Breast epithelium (tissue), 4 donors: ENCODE measurements around the gene REG4. TPM values are rescaled to one million over a fixed set of nuclear protein-coding genes. Genes with fewer than 3 reads are reported as not detected.

ENCODE experiments used
- DNase-seq, 2 donors: peaks; one replicate each; pipeline ENCODE4 v3.0.0-alpha.2; 2019; ENCODE audit warnings: low spot score in 2 of 2
- H3K27ac ChIP-seq, 2 donors: fragments of 200-600 bp; sonication (generic) in 1 of 2; one replicate each; pipeline ENCODE4 v1.5.1; 2016 to 2019; ENCODE audit warnings: mild to moderate bottlenecking in 1 of 2
- H3K27me3 ChIP-seq, 2 donors: fragments of 200-600 bp; sonication (generic) in 1 of 2; one replicate each; pipeline versions ENCODE4 v1.5.1 to v1.6.0; 2017 to 2019; ENCODE audit warnings: control low read depth in 1 of 2, mild to moderate bottlenecking in 1 of 2
- H3K36me3 ChIP-seq: fragments of 200-600 bp; one replicate; pipeline ENCODE4 v1.5.1; 2019
- H3K4me1 ChIP-seq, 2 donors: fragments of 200-600 bp; sonication (generic); one replicate each; pipeline ENCODE4 v1.5.1; 2016 to 2019; ENCODE audit warnings: control low read depth in 1 of 2
- H3K4me3 ChIP-seq, 3 donors: fragments of 200-600 bp; sonication (generic); 1 replicate in 2 of 3; 2 replicates in 1 of 3; pipeline ENCODE4 v1.5.1; 2016 to 2019; ENCODE audit warnings: mild to moderate bottlenecking in 3 of 3, moderate library complexity in 2 of 3
- H3K9me3 ChIP-seq, 2 donors: fragments of 200-600 bp; sonication (generic) in 1 of 2; one replicate each; pipeline ENCODE4 v1.5.1; 2016 to 2019; ENCODE audit warnings: control low read depth in 1 of 2
- POLR2A ChIP-seq: fragments of 450-650 bp; IDR thresholded peaks from one replicate; pipeline ENCODE4 v1.6.1; 2016; ENCODE audit warnings: antibody characterized with exemption, mild to moderate bottlenecking, moderate library complexity
- POLR2AphosphoS5 ChIP-seq, 3 donors: sonication (generic); formaldehyde crosslinking; IDR thresholded peaks; one replicate each; pipeline ENCODE4 v1.6.1; 2017; ENCODE audit warnings: antibody characterized with exemption in 3 of 3
- intact Hi-C: fragments of 100-400 bp; cut with DNase I; formaldehyde crosslinking; loops from one replicate; pipeline ENCODE4 v1.15.1; 2023; ENCODE audit warnings: low total_unique reads
- total RNA-seq, 3 donors: library from RNA; depleted of rRNA; stranded (reverse); fragments of >200 nt; gene quantifications; one replicate each; pipeline ENCODE4 v1.1.0, GENCODE V29; 2016
- TF ChIP-seq, protein P1 (sequence below), 3 donors: fragments of 450-650 bp; IDR thresholded peaks; one replicate each; pipeline ENCODE4 v1.5.1; 2016 to 2017; ENCODE audit warnings: antibody characterized with exemption in 3 of 3, mild to moderate bottlenecking in 3 of 3, moderate library complexity in 3 of 3

REG4 gene
- total RNA-seq, 3 donors from 2014 or later = not detected

DNA sequence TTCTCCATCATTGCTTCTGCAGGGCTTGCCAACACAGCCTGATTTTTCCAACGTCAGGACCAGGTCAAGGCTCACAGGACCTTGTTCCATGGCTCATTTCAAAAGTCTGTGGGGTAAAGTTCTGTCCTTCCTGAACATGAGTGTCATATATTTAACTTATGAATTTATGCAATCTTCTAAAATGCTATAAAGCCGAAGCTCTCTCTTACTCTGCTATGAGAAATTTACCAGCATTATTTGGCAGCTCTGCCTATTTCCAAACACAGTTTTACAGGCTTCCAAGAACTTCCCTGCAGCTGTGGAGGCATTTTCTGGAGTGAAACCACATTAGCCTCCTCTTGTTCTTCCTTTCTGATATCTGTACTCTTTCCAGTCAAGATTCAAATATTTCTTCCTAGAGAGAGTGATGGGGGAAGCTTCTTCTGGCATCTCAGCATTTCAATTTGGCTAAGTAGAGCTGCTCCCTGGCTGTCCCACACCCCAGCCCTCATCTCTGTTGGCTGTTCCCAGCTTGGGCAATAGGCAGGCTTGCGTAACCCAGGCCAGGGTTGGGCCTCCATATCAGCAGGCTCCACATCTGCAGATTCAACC is 27.0 kb downstream of the REG4 start:
- Histone ChIP-seq H3K9me3 (no peaks in the 10 kb centered on the region), H3K27ac (no peak overlapping the region), H3K36me3 (no peaks in the 10 kb centered on the region), H3K27me3 (no peaks in the 10 kb centered on the region), H3K4me1 (no peaks in the 10 kb centered on the region), H3K4me3 (no peak overlapping the region)
- intact Hi-C loops = no loop called here
- DNase-seq = no peak
- TF ChIP-seq, protein P1, sequence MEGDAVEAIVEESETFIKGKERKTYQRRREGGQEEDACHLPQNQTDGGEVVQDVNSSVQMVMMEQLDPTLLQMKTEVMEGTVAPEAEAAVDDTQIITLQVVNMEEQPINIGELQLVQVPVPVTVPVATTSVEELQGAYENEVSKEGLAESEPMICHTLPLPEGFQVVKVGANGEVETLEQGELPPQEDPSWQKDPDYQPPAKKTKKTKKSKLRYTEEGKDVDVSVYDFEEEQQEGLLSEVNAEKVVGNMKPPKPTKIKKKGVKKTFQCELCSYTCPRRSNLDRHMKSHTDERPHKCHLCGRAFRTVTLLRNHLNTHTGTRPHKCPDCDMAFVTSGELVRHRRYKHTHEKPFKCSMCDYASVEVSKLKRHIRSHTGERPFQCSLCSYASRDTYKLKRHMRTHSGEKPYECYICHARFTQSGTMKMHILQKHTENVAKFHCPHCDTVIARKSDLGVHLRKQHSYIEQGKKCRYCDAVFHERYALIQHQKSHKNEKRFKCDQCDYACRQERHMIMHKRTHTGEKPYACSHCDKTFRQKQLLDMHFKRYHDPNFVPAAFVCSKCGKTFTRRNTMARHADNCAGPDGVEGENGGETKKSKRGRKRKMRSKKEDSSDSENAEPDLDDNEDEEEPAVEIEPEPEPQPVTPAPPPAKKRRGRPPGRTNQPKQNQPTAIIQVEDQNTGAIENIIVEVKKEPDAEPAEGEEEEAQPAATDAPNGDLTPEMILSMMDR (IDR thresholded peaks at IDR 0.05) = no peak
- TF ChIP-seq POLR2AphosphoS5 (IDR thresholded peaks at IDR 0.05) = peak in 1 of 3 donors; percentile 47

DNA sequence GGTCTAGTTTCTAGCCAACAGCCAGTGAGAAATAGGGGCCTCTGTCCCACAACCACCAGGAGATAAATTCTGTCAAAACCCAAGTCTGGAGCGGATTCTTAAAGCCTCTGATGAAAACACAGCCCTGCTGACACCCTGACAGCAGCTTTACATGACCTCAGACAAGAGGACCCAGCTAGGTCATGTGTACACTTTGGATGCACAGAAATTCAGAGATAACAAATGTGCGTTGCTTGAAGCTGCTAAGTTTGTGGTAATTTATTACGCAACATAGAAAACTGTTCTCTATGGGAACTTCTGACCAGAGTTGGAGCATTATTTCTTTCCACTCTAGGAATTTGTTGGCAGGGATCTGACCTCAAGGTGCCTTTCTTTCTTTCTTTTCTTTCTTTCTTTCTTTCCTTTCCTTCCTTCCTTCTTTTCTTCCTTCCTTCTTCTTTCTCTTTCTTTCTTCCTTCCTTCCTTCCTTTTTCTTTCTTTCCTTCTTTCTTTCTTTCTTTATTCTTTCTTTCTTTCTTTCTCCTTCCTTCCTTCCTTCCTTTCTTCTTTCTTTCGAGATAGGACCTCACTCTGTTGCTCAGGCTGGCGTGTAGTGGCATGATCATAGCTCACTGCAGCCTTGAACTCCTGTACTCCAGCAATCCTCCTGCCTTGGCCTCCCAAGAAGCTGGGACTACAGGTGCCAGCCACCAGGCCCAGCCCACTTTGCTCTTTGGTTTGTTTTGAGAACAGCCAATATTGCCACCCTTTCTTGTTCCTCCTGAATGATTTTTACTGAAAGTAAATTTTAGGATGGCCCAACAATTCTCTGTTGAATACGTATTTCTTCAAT is 27.7 kb downstream of the REG4 start:
- no peaks in the 10 kb centered on the region for H3K36me3 ChIP-seq
- no peak for TF ChIP-seq POLR2A
- intact Hi-C loops = no loop called here
- no peak for DNase-seq
- no peaks in the 10 kb centered on the region for H3K27me3 ChIP-seq
- H3K27ac ChIP-seq = no peak overlapping the region
- H3K9me3 ChIP-seq = no peaks in the 10 kb centered on the region
- no peaks in the 10 kb centered on the region for H3K4me1 ChIP-seq
- no peak overlapping the region for H3K4me3 ChIP-seq

DNA sequence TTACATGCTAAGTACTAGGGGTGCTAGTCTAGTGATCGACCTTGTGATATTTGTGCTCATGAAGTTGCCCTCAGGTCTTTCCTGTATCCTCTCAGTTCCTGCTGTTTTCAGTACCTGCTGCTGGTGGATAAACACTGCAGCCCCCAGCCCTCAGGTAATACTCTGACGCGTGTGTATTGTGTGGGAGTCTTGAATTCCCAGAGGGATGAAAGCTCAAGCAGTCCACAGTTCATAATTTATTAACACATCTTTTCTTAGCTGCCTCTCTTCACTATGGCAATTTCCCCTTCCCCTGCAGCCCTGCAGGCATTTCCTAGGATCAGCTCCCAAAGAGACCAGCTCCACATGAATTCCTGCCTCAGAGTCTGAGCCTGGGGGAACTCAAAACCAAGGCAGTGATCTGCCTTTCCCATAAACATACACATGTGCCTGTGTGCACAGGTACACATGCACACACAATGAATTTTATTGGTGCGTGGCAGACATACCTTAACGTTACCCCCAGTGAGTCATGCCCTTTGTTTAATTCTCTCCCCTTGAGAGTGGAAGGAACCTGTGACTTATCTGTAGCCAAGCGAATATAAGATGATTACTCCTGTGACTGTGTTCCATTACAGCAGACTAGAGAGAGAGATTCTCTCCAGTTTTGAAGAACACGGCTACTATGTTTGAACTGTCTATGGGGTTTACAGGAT is 28.5 kb downstream of the REG4 start:
- H3K36me3 ChIP-seq = no peaks in the 10 kb centered on the region
- DNase-seq = no peak
- intact Hi-C loops = no loop called here
- no peak overlapping the region for H3K27ac ChIP-seq
- H3K4me3 ChIP-seq = no peak overlapping the region
- TF ChIP-seq, protein P1 (IDR thresholded peaks at IDR 0.05) = no peak
- TF ChIP-seq POLR2AphosphoS5 (IDR thresholded peaks at IDR 0.05) (no peak), POLR2A (no peak)
- H3K9me3 ChIP-seq = no peaks in the 10 kb centered on the region
- no peaks in the 10 kb centered on the region for H3K4me1 ChIP-seq
- H3K27me3 ChIP-seq = no peaks in the 10 kb centered on the region

DNA sequence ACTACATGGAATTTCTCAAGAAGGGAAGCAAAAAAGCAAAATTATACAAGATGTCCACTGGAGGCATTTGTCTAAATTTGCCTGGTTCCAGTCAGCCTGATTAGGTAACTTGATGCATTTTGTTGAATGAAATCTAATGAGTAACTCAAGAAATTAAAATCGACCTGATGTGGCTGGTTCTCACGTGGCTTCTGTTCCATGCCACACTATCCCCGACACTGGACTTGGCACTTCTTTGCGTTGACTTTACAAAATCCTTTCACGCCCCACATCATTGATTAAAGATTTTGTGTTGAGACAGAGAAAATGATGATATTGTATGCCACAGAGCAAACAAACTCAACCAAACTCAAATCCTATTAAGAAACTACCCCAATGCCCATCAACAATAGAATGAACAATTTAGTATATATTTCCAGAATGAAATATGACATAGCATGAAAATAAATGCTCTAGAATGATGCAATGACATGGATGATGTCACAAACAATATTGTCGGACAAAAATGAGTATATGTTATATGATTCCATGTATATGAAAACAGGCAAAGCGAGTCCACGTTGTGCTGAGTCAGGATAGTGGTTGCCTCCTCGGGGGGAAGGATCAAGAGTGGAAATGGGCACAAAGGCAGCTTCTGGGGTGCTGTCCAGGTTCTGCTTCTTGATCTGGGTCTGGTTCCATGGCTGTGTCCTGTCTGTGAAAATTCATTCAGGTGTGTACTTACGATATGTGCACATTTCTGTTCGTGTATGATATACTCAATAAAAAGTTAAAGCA is 29.6 kb downstream of the REG4 start:
- no peaks in the 10 kb centered on the region for H3K27me3 ChIP-seq
- H3K27ac ChIP-seq = no peak overlapping the region
- no peaks in the 10 kb centered on the region for H3K4me1 ChIP-seq
- no peak for DNase-seq
- intact Hi-C loops = no loop called here
- no peaks in the 10 kb centered on the region for H3K36me3 ChIP-seq
- H3K9me3 ChIP-seq = no peaks in the 10 kb centered on the region
- TF ChIP-seq POLR2AphosphoS5 (IDR thresholded peaks at IDR 0.05) = no peak
- TF ChIP-seq POLR2A = no peak
- TF ChIP-seq, protein P1 (IDR thresholded peaks at IDR 0.05) = no peak
- H3K4me3 ChIP-seq = no peak overlapping the region

DNA sequence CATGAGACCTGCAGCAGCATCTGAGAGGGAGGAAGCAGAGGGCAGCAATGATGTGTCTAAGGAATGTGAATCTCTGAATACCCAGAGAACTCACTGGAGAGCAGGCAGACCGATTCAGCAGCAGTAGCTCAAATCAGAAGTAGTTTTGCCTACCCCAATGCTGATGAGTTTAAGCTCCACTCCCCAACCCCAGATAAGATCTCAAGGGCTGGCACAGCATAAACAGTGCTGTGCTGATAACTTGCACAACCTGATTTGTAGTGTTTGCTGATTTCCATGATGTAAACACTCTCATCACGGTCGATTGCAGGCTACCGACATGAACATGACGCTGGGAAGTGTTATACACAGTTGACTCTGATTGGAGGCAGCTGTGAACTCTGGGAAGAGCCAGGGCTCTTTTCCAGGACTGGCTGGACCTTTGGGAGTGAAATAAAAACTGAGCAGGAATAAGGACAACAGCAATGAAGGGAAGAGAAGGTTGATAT is 31.3 kb downstream of the REG4 start:
- intact Hi-C loops = no loop called here
- Histone ChIP-seq H3K9me3 (no peaks in the 10 kb centered on the region), H3K27me3 (no peaks in the 10 kb centered on the region), H3K36me3 (no peaks in the 10 kb centered on the region), H3K4me3 (peak overlapping the region in 2 of 3 donors; percentile 7 to 47), H3K27ac (peak overlapping the region; percentile 11 to 23), H3K4me1 (no peaks in the 10 kb centered on the region)
- TF ChIP-seq POLR2A (no peak), POLR2AphosphoS5 (IDR thresholded peaks at IDR 0.05) (no peak)
- TF ChIP-seq, protein P1 (IDR thresholded peaks at IDR 0.05) = no peak
- no peak for DNase-seq
